ENCODE measurements around the gene KCND3. TPM values are rescaled to one million over a fixed set of nuclear protein-coding genes. Genes with fewer than 3 reads are reported as not detected.

KCND3 gene
- total and polyA plus RNA-seq, 12 donors = 3.5 to 24.7 (median 15.2) TPM

- intact Hi-C loops (cut with DNase I) = no loop called here
- Histone ChIP-seq H3K36me3 (no peaks in the 10 kb centered on the region), H3K4me3 (no peak overlapping the region), H3K9me3 (no peaks in the 10 kb centered on the region), H3K27ac (no peak overlapping the region), H3K4me1 (peaks cover 0 to 10% (median 8%) of the 10 kb centered on the region in 9 donors), H3K27me3 (peaks cover 0 to 6% (median 0%) of the 10 kb centered on the region in 7 donors)
- no peak for TF ChIP-seq CTCF (IDR thresholded peaks at IDR 0.05)
- no peak for ATAC-seq
- DNase-seq = no peak
- WGBS, 2 donors = 76 to 86% methylated on average over 3 of the region's 3 CpGs
These were observed 97.9 kb downstream of the KCND3 start for GRCh38 chr1:111891566-111891965.

- peaks cover 0 to 26% (median 4%) of the 10 kb centered on the region in 9 donors for H3K4me1 ChIP-seq
- H3K36me3 ChIP-seq = no peaks in the 10 kb centered on the region
- H3K27ac ChIP-seq = no peak overlapping the region
- H3K9me3 ChIP-seq = no peaks in the 10 kb centered on the region
- WGBS, 2 donors = 70 to 71% methylated on average over 8 of the region's 8 CpGs
- intact Hi-C loops (cut with DNase I) = loop anchor here in 3 of 10 donors (10.0 kb wide), 1 partner anchor 446 kb away; no protein-coding TSS in a partner anchor
- TF ChIP-seq CTCF (IDR thresholded peaks at IDR 0.05) = no peak
- H3K27me3 ChIP-seq = no peaks in the 10 kb centered on the region
- ATAC-seq (no peak), DNase-seq (no peak)
- no peak overlapping the region for H3K4me3 ChIP-seq
These were observed 100.6 kb downstream of the KCND3 start for GRCh38 chr1:111888740-111889376.

- intact Hi-C loops (cut with DNase I) = loop anchor here in 3 of 10 donors (10.0 kb wide), 1 partner anchor 447 kb away; no protein-coding TSS in a partner anchor
- H3K4me1 ChIP-seq = peaks cover 0 to 31% (median 4%) of the 10 kb centered on the region in 9 donors
- WGBS, 2 donors = 80 to 83% methylated on average over 1 of the region's 1 CpG
- DNase-seq (no peak), ATAC-seq (no peak)
- H3K9me3 ChIP-seq = no peaks in the 10 kb centered on the region
- H3K27ac ChIP-seq = no peak overlapping the region
- H3K27me3 ChIP-seq = no peaks in the 10 kb centered on the region
- H3K36me3 ChIP-seq = no peaks in the 10 kb centered on the region
- H3K4me3 ChIP-seq = no peak overlapping the region
- no peak for TF ChIP-seq CTCF (IDR thresholded peaks at IDR 0.05)
These were observed 101.6 kb downstream of the KCND3 start for GRCh38 chr1:111887875-111888274.

- Histone ChIP-seq H3K27ac (no peak overlapping the region), H3K36me3 (no peaks in the 10 kb centered on the region), H3K9me3 (no peaks in the 10 kb centered on the region), H3K4me3 (no peak overlapping the region), H3K4me1 (peaks cover 0 to 36% (median 8%) of the 10 kb centered on the region in 9 donors), H3K27me3 (no peaks in the 10 kb centered on the region)
- intact Hi-C loops (cut with DNase I) = loop anchor here in 3 of 10 donors (10.0 kb wide), 1 partner anchor 447 kb away; no protein-coding TSS in a partner anchor
- TF ChIP-seq CTCF (IDR thresholded peaks at IDR 0.05) = no peak
- DNase-seq = no peak
- WGBS, 2 donors = 75 to 83% methylated on average over 3 of the region's 3 CpGs
- ATAC-seq = no peak
These were observed 102.1 kb downstream of the KCND3 start for GRCh38 chr1:111887385-111887784.

Data from heart right ventricle (tissue), 16 donors.